Jurkat, Clone E6-1 (cell line): ENCODE measurements around the gene CRY1.

Source experiments
- DNase-seq: peaks from one replicate; pipeline ENCODE4 v3.0.0-alpha.2; 2011; ENCODE audit warnings: low read depth, low spot score
- H3K4me3 ChIP-seq: 2 replicates; pipeline ENCODE4 v1.5.1; 2011; ENCODE audit warnings: mild to moderate bottlenecking, low read length, control low read depth, moderate library complexity

CRY1 gene

DNA sequence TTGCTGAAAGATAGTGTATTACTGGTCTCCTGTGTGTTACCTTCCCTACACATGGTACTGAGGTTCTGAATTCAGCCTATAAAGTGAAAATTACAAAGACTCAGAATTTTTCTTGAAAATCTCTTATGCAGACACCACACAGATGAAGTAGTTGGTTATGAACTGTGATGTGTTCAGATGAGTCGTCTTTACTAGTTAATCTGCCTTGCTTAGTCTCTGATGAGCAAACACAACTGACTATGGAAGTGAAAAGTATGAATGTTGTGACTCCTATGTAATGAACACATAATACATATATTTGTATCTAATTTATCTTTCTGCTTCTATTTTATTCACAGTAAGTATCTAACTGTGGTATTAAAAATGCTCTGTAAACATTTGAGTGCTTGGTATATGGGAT is 111.1 kb downstream of the CRY1 start:
- no peak for DNase-seq
- no peak overlapping the region for H3K4me3 ChIP-seq

DNA sequence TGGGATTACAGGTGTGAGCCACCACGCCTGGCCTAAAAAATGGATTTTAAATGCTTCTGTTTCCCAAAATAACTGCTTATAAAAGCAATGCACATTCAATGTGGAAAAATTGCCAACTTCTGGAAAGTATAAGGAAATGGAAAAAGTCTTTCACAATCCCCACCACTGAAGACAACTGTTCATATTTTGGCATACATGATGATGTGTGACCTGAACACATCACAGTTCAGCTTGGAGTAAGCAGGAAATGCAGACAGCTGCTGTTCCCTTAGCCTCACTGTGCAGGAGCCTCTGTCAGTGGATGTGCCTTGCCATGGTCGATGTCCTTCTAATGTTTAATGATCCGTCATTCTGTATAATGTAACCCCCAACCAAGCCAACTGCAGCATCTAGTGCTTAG is 111.6 kb downstream of the CRY1 start:
- no peak overlapping the region for H3K4me3 ChIP-seq
- no peak for DNase-seq

DNA sequence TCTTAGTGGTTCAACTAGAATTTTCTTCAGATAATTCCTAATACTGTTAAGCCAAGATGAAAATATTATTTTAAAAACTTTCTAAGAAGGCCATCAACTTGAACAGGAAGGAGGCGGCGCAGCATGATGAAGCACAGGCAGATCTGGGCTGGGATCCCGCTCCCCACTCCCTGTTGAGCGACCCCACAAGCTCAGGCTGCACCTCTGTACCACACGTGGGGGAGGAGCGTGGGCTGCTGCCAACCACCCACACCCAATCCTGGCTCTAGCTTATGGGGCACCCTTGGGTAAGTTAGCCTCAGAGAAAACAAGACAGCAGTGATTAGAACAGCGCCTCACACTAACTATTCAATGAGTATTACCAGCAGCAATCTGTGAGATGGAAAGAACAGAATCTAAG is 112.4 kb downstream of the CRY1 start:
- no peak for DNase-seq
- H3K4me3 ChIP-seq, result no peak overlapping the region

DNA sequence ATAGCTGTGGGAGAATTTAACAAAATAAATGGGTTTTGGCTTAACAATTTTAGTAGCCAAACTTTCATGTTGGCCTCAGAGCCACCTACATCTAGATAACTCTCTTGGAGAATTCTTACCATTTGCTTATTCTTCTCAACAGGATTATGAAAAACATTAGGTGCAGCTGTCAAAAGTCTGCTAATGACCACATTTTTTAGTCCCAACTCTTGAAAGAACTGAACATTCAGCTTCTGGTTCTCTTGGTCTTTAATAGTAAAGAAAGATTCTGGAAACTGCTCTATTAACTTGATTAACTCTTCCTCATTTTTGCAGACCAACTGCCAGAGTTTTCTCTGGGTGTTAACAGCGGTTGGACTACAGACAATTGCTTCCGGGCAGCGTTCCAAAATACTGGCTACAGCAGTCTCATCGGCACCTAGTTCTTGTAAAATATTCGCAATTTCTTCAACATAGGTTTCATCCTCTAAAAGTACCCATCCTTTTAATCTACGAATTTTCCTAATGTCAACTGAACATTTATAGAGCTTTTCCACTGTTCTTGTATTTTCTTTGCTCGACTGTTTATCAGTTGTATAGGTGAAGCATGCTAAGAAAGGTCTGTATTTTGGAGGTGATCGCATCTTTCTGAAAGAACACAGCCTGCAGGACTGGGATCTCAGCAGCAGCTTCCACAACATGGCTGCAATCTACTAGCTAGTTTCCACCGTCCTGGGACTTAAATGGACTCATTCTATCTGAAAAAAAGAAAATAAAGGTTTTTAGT is 115.1 kb downstream of the CRY1 start:
- DNase-seq, result no peak
- H3K4me3 ChIP-seq, result no peak overlapping the region

DNA sequence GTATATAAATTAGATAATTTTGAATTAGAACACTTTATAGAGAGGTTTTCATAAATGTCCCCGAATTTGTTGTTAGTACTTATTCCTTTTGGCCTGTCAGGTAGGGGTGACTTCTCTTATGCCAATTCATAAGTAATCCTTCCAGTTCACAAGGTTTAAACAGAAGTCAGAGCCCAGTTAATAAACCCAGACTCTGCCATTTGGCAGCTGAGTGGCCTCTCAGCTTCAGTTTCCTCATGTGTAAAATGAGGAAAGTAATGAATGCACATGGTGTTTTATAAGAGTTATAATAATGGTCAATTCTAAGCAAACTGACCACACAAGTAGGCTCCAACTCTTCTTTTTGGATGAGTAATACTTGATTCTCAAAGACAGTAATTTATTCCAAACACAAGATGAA is 116.7 kb downstream of the CRY1 start:
- H3K4me3 ChIP-seq, result no peak overlapping the region
- DNase-seq, result no peak

DNA sequence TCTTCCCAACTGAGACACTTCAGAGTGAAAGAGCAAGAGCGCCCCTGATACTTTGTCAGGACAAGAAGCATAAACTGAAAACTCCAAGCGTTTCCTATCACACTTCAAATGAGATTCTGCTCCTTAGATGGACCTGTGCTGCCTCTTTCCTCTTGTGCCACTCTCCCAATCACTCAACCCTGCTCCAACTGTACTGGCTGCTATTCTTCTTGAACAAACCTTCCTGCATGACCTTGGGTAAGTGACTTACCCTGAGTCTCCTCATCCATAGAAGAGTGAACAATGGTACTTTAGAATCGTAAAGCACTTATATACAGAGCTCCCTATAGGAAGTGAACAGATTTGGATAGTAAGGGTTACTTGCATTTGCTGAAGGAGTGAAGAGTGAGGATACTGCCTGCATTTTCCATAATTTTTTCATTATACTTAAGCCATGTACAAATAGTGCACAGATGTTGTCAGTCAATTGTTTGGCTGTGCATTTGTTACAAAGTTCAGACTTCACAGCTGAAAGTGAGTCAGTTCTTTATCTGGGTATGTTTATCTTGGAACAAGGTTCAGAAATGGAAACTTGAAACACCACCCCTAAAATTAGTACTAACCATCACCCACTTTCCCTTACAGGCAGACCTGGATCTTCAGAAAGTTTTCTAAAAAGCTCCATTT is 117.2 kb downstream of the CRY1 start:
- H3K4me3 ChIP-seq, result no peak overlapping the region
- no peak for DNase-seq

DNA sequence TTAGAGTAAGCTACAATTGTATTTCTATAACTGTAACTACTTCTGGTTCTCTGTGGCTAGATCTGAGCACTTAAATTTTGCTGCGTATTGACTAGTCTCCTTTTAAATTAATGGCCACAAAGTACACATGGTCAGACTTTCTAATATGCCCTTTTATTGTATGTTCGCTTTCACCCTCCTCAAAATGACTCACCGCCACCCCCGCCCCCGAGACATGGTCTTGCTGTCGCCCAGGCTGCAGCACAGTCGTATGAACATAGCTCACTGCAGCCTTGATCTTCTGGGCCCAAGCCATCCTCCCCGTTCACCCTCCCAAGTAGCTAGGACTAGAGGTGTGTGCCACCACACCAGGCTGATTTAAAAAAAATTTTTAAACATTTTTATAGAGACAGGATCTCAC is 118.3 kb downstream of the CRY1 start:
- DNase-seq, result no peak
- H3K4me3 ChIP-seq, result no peak overlapping the region

DNA sequence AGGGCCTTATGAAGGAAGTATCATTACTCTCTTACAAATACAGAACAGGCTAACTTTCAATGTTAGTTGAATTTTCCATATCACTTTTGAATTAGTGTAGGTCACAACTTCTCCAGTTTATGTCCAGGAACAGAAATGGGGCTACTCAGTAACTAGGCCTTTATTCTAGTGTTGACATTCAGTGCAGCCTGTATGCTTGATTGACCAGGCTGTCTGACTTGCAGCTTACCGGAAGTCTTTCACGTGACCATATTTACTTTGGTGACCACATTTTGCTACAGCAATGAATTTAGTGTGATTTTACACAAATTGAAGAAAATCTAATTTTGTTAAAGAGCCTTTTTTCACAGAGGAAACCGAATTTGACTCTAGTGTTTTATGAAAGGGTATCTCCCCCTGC is 118.8 kb downstream of the CRY1 start:
- DNase-seq, result no peak
- H3K4me3 ChIP-seq, result no peak overlapping the region

DNA sequence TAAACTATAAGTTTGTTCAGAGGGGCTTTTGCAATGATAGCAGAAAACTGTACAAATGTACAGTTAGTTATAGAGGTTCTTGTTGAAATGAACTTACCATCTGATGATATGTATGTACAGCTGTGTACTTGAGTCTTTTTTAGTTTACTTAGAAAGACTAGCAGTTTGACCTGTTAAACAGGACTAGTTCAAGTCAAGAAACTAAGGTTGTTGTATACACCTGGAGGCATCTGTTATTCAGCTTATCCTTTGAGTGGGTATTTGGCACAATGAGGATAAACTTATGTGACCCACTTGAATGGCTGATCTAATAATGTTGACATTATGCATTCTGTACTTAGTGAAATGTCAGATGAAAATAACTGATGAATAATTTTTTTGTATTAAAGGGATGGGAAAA is 119.8 kb downstream of the CRY1 start:
- DNase-seq, result no peak
- no peak overlapping the region for H3K4me3 ChIP-seq

DNA sequence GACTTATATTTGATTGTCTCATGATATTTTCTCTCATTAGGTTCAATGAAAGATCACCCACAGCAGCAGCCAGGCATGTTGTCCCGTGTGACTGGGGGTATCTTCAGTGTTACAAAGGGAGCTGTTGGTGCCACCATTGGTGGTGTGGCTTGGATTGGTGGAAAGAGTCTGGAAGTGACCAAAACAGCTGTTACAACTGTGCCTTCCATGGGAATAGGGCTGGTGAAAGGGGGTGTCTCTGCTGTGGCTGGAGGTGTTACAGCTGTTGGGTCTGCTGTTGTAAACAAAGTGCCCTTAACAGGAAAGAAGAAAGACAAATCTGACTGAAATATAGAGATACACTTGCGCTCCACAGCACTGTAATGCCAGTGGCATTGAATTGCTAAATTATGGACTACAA is 122.3 kb downstream of the CRY1 start:
- no peak for DNase-seq
- no peak overlapping the region for H3K4me3 ChIP-seq

DNA sequence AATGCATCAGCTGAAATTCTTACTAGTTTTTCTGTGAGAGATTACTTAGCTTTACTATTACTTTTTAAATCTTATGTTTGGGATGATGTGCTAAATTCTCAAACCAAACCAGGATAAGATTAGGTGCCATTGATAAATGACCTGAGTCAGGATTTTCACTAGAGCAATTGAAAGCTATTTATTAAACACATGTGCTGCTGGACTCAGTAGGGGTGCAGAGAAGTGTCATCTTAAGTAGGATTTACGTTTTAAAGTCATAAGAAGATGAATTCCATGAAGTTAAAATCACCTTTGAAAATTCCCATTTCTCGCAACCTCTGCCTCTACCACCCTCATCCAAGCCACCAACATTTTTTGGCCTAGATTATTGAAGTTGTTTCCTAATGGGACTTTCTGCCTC is 128.8 kb downstream of the CRY1 start:
- no peak overlapping the region for H3K4me3 ChIP-seq
- DNase-seq, result no peak

DNA sequence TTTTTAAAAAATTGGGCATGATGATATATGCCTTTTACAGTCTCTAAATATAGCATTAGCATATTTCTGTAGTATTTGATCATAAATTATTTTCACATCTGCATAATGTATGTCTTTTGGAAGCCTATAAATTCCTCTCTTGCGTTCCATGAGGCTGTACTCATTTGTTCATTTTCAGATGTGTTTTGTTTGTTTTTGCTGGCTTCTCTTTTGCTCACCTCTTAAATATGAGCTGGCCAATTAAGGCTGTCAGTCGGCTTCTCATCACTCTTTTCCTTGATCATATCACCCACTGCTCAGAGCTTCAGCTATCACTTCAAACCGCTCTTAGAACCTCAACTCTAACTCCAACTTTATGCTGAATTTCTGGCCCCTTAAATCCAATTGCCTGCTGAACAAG is 131.1 kb downstream of the CRY1 start:
- no peak overlapping the region for H3K4me3 ChIP-seq
- no peak for DNase-seq

DNA sequence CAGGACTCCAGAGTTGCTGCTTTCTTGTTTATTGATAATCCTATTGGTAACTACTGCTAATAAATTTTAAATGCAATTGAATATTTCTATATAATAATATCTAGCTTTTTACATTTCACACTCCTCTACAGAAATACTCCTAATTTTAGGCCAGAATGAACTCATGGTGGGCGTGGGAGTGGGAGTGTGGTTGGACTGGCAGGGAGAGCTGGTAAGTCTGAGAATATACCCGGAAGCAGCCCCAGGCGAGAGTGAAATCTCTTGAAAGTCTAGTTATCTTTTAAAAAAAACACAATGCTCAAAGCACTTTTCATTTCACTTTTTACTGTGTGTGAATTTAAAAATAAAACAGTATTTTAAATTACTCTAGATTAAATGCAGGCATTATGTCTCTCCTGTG is 132.9 kb downstream of the CRY1 start:
- no peak for DNase-seq
- no peak overlapping the region for H3K4me3 ChIP-seq

DNA sequence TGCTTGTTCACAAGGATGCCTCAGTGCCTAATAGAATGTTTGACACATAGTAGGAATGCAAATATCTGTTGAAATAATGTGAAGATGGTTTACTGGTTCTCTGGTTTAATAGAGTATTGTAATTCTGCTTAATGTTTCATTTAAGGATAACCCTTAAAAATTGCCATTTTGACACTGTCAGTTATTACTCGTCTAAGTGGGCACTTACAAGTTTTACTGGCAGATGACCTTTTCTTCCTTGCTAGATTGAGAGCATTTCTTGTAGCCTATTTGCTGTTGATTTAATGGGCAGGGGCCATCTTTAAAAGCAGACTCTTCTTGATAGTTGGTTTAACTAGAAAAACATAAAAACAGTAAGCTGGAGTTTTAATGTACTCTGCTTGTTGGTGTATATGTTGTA is 135.8 kb downstream of the CRY1 start:
- DNase-seq, result no peak
- peak overlapping the region; percentile 94 for H3K4me3 ChIP-seq

DNA sequence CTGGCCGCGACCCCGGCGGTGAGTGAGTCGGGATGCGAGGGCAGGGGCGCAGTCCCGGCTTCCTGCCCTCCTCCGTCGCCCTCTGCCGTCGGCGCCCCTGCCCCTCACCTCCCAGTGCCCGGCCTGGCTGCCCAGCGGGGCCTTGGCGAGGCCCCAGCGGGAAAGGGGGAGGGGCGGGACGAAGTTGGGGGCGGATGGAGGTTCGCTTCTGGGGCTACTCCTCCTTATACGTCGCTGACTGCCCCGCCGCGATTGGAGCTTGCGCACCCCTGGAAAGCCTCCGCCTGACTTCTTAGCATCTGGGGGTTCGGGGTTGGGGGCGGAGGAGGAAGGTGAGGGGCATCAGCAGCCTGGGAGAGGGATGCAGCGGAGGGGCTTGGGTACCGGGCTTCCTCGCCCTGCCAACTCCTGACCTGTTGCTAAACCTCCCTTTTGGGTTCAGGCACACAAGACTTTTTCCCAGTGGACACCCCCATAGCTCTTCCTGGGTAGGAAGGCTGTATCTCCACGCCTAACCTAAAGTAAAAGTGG is 137.2 kb downstream of the CRY1 start:
- peak overlapping the region; percentile 94 for H3K4me3 ChIP-seq
- no peak for DNase-seq

DNA sequence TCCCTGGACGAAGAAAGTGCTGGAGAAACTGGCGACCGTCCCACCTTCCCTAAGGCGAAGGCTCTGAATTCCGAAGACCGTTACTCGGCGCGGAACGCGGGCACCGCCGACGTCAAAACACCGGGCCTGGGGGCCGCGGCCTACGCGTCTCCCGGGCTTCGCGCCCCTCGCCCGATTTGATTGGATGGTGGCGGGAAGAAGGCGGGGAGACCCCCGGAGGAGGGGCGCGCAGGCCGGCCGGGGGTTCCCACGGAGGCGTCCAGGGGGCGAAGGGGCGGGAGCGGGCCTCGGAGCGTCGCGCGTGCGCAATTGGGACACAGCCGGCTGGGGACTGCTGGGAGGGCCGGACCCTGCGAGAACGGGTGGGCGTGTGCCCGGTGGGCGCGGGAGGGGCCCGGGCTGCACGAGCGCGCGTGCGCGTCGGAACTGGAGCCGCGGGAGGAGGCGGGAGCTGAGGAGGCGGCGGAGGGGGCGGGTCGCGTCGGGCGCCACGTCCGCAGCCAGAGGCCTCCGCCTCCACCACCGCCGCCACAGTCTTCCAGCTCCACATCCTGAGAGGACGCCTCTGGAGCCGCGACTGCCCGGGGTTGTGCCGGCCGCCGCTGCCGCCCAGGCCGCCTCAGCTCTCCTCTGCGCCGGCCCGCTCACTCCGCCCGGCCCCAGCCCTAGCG is 137.8 kb downstream of the CRY1 start, which contains the start of gene TMEM263:
Gene TMEM263 (plus strand): TSS at position 531 of the 671 bp plus-strand sequence. CDS start 11,210 bp downstream, outside the sequence.
- peak; percentile 85 for DNase-seq
- peak within 1 kb of the TSS; percentile 94 for H3K4me3 ChIP-seq

DNA sequence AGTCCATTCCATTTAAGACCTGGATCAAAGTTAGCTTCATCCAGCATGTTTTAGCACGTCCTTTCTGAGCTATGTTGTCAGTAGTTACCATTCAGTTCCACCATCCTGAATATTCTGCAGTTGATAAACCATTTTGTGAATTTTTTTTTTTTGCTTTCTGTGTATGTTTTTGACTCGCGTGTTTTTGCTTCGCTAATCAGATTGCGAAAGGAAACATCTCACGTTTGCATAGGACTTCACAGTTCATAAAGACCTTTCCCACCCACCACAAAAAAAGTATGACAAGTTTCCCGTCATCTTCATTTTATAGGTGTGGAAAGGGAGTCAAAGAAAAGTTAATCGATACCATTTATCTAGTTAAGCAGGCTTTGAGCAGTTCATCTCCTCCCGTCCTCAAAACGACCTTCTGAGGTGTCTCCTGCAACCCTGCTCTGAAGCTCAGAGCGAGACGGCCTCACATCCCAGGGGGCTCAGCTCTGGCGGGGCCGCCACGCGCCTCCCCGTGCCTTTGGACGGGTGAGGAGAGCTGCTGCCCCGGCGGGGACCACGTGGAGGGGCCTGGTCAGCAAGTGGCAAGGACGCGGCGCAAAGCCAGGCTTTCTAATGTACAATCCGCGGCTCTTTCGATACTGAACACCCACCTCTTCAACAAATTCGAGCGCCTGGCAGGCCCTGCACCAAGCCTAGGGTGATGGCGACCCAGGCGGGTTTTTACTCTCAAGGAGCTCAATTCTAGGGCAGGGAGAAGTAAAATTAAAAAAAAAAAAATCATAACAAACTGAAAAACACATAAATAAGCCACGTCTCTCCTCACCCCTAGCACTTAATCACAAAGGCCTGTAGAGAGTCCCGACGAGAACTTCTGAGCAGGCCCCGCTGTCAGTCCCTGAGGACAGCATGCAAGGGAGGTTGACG is 138.6 kb downstream of the CRY1 start:
- peak overlapping the region; percentile 58 for H3K4me3 ChIP-seq
- no peak for DNase-seq

DNA sequence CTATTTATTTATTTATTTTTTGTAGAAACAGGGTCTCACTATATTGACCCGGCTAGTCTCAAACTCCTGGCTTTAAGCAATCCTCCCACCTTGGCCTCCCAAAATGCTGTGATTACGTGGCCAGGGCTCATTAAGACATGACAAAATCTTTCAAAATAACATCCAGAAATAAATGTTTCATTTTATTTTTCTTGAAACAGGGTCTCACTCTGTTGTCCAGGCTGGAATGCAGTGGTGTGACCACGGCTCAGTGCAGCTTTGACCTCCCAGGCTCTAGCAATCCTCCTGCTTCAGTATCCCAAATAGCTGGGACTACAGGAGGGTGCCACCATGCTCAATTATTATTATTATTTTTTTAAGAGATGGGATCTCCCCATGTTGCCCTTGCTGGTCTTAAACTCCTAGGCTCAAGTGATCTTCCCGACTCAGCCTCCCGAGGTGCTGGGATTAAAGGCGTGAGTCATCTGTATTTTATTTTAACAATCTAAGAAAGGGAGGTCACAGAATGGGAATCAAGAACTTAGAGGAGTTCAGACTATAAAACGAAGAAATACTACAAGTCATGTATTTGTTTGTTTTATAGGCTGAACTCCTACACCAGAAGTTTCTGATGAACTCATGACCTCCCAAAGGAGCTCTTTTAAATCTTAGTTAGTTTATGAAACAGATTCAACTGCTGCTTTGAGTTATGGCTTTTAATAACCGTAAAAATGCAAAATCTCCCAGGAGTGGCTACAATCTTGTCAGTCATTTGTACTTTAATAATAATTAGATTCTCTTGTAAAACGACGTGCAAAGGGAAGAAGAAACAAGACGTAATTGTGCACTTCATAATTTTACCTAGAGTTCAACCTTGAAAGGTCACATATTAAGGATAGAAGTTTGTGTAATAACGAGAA is 139.7 kb downstream of the CRY1 start:
- DNase-seq, result no peak
- no peak overlapping the region for H3K4me3 ChIP-seq
